NCI-H2227 (cell line): Measurements from ENCODE around the gene ULK4.
"Not testable (repeated sequence)": the region's sequence is repeated elsewhere in the genome, so short reads cannot be mapped to it uniquely, and the experiment has no call there.

Source experiments
- DNase-seq: peaks from one replicate; lab custom pipeline; 2025; ENCODE audit not compliant: unreplicated experiment; lab: John Stamatoyannopoulos, UW

Gene ULK4

GRCh38 chr3:41872157-41872556 is 89.7 kb downstream of the ULK4 start:
- DNase-seq: no peak

GRCh38 chr3:41867533-41867932 is 94.4 kb downstream of the ULK4 start:
- no peak for DNase-seq

GRCh38 chr3:41866298-41866697 is 95.6 kb downstream of the ULK4 start:
- DNase-seq: no peak

- DNase-seq: no peak
These were observed 98.9 kb downstream of the ULK4 start for GRCh38 chr3:41863024-41863423.

GRCh38 chr3:41860489-41860888 is 101.4 kb downstream of the ULK4 start:
- not testable (repeated sequence) for DNase-seq

- no peak for DNase-seq
These were observed 106.9 kb downstream of the ULK4 start for GRCh38 chr3:41854956-41855355.

GRCh38 chr3:41853540-41854196 is 108.2 kb downstream of the ULK4 start:
- DNase-seq: no peak

- no peak for DNase-seq
These were observed 112.9 kb downstream of the ULK4 start for GRCh38 chr3:41848753-41849574.

- DNase-seq: no peak
These were observed 114.2 kb downstream of the ULK4 start for GRCh38 chr3:41847679-41848078.

- DNase-seq: no peak
These were observed 115.1 kb downstream of the ULK4 start for GRCh38 chr3:41846850-41847249.

GRCh38 chr3:41845826-41846225 is 116.1 kb downstream of the ULK4 start:
- DNase-seq: no peak

- not testable (repeated sequence) for DNase-seq
These were observed 117.6 kb downstream of the ULK4 start for GRCh38 chr3:41844256-41844655.

- not testable (repeated sequence) for DNase-seq
These were observed 120.8 kb downstream of the ULK4 start for GRCh38 chr3:41840936-41841668.

- no peak for DNase-seq
These were observed 125.4 kb downstream of the ULK4 start for GRCh38 chr3:41836360-41837134.

GRCh38 chr3:41833628-41834027 is 128.3 kb downstream of the ULK4 start:
- DNase-seq: no peak

- no peak for DNase-seq
These were observed 142.7 kb downstream of the ULK4 start for GRCh38 chr3:41819236-41819635.

- DNase-seq: no peak
These were observed 153.3 kb downstream of the ULK4 start for GRCh38 chr3:41808618-41809017.

- DNase-seq: no peak
These were observed 153.8 kb downstream of the ULK4 start for GRCh38 chr3:41808152-41808551.

GRCh38 chr3:41794748-41795589 is 166.9 kb downstream of the ULK4 start:
- no peak for DNase-seq

GRCh38 chr3:41792806-41793205 is 169.1 kb downstream of the ULK4 start:
- DNase-seq: no peak
